Activated T-helper 2 cell treated with anti-CD3 and anti-CD28 coated beads, Interferon-gamma antibody, Interleukin-2, Interleukin-4, amounts not matched to agents 10 μg/mL and 5 μg/mL and 100 μg/mL, durations not matched to agents 14 hours and 24 hours and 36 hours (primary cell): ENCODE results near the gene TOB1. TPM values are rescaled to one million over a fixed set of nuclear protein-coding genes. Genes with fewer than 3 reads are reported as not detected.
"Not testable (repeated sequence)": the region's sequence is repeated elsewhere in the genome, so short reads cannot be mapped to it uniquely, and the experiment has no call there.

Experiments
- DNase-seq: peaks from one replicate; pipeline ENCODE4 v3.0.0; 2021; ENCODE audit warnings: low spot score
- H3K27ac Mint-ChIP-seq: one replicate; pipeline ENCODE4 v1.8.0; 2021; ENCODE audit warnings: mixed read lengths
- H3K27me3 Mint-ChIP-seq: one replicate; pipeline ENCODE4 v1.8.0; 2021; ENCODE audit warnings: low read depth, mixed read lengths
- H3K36me3 Mint-ChIP-seq: one replicate; pipeline ENCODE4 v1.8.0; 2021; ENCODE audit warnings: low read depth, mixed read lengths
- H3K4me1 Mint-ChIP-seq: one replicate; pipeline ENCODE4 v1.8.0; 2021; ENCODE audit warnings: low read depth, mixed read lengths
- H3K4me3 Mint-ChIP-seq: one replicate; pipeline ENCODE4 v1.8.0; 2021; ENCODE audit warnings: low read depth, mild to moderate bottlenecking, moderate library complexity, mixed read lengths
- H3K9me3 Mint-ChIP-seq: one replicate; pipeline ENCODE4 v1.8.0; 2021; ENCODE audit warnings: mixed read lengths
- intact Hi-C: fragments of 100-400 bp; cut with micrococcal nuclease; formaldehyde crosslinking; loops from one replicate; pipeline ENCODE4 v1.15.1; 2023
- total RNA-seq: library from RNA; stranded (reverse); gene quantifications from 2 replicates; pipeline ENCODE4 v1.2.3, GENCODE V29; 2022

Gene TOB1
- total RNA-seq, 1 donor from 2014 or later: 28.5 TPM

GRCh38 chr17:50890675-50891516, 24.7 kb upstream of the TOB1 start:
- H3K27me3 Mint-ChIP-seq: peaks cover 27% of the 10 kb centered on the region
- intact Hi-C loops: no loop called here
- no peaks in the 10 kb centered on the region for H3K9me3 Mint-ChIP-seq
- no peak overlapping the region for H3K4me3 Mint-ChIP-seq
- H3K36me3 Mint-ChIP-seq: no peaks in the 10 kb centered on the region
- H3K4me1 Mint-ChIP-seq: peaks cover 9% of the 10 kb centered on the region
- no peak overlapping the region for H3K27ac Mint-ChIP-seq
- no peak for DNase-seq

- H3K36me3 Mint-ChIP-seq: no peaks in the 10 kb centered on the region
- peaks cover 9% of the 10 kb centered on the region for H3K4me1 Mint-ChIP-seq
- no peaks in the 10 kb centered on the region for H3K9me3 Mint-ChIP-seq
- no peak for DNase-seq
- intact Hi-C loops: no loop called here
- no peak overlapping the region for H3K27ac Mint-ChIP-seq
- H3K4me3 Mint-ChIP-seq: no peak overlapping the region
- H3K27me3 Mint-ChIP-seq: peaks cover 18% of the 10 kb centered on the region
These were observed 23.5 kb upstream of the TOB1 start for GRCh38 chr17:50889528-50890118.

- Mint-ChIP-seq H3K4me1 (peaks cover 9% of the 10 kb centered on the region), H3K27ac (no peak overlapping the region), H3K9me3 (no peaks in the 10 kb centered on the region), H3K4me3 (no peak overlapping the region), H3K36me3 (no peaks in the 10 kb centered on the region), H3K27me3 (peaks cover 27% of the 10 kb centered on the region)
- no peak for DNase-seq
- intact Hi-C loops: no loop called here
These were observed 21.6 kb upstream of the TOB1 start for GRCh38 chr17:50887705-50888245.

- no peaks in the 10 kb centered on the region for H3K36me3 Mint-ChIP-seq
- intact Hi-C loops: no loop called here
- H3K9me3 Mint-ChIP-seq: no peaks in the 10 kb centered on the region
- H3K27me3 Mint-ChIP-seq: peaks cover 24% of the 10 kb centered on the region
- no peak for DNase-seq
- peaks cover 13% of the 10 kb centered on the region for H3K4me1 Mint-ChIP-seq
- no peak overlapping the region for H3K27ac Mint-ChIP-seq
- H3K4me3 Mint-ChIP-seq: no peak overlapping the region
These were observed 18.5 kb upstream of the TOB1 start for GRCh38 chr17:50884439-50885311.

GRCh38 chr17:50883850-50884438, 17.8 kb upstream of the TOB1 start:
- H3K27ac Mint-ChIP-seq: no peak overlapping the region

GRCh38 chr17:50882851-50883250, 16.7 kb upstream of the TOB1 start:
- no peak for DNase-seq
- no peak overlapping the region for H3K27ac Mint-ChIP-seq
- no peak overlapping the region for H3K4me3 Mint-ChIP-seq
- H3K36me3 Mint-ChIP-seq: no peaks in the 10 kb centered on the region
- peaks cover 27% of the 10 kb centered on the region for H3K27me3 Mint-ChIP-seq
- intact Hi-C loops: no loop called here
- H3K4me1 Mint-ChIP-seq: peaks cover 11% of the 10 kb centered on the region
- H3K9me3 Mint-ChIP-seq: no peaks in the 10 kb centered on the region

More at GRCh38 chr17:50883850-50884438, 17.8 kb upstream of the TOB1 start:
- no peaks in the 10 kb centered on the region for H3K36me3 Mint-ChIP-seq
- peaks cover 24% of the 10 kb centered on the region for H3K27me3 Mint-ChIP-seq
- intact Hi-C loops: no loop called here
- no peak for DNase-seq
- H3K9me3 Mint-ChIP-seq: no peaks in the 10 kb centered on the region
- peaks cover 13% of the 10 kb centered on the region for H3K4me1 Mint-ChIP-seq
- H3K4me3 Mint-ChIP-seq: no peak overlapping the region

GRCh38 chr17:50881182-50881581, 15.0 kb upstream of the TOB1 start:
- no peaks in the 10 kb centered on the region for H3K36me3 Mint-ChIP-seq
- intact Hi-C loops: no loop called here

GRCh38 chr17:50879086-50879485, 12.9 kb upstream of the TOB1 start:
- Mint-ChIP-seq H3K27me3 (peaks cover 42% of the 10 kb centered on the region), H3K36me3 (no peaks in the 10 kb centered on the region), H3K27ac (no peak overlapping the region), H3K4me3 (no peak overlapping the region), H3K4me1 (peaks cover 4% of the 10 kb centered on the region), H3K9me3 (no peaks in the 10 kb centered on the region)
- intact Hi-C loops: no loop called here
- no peak for DNase-seq

More at GRCh38 chr17:50881182-50881581, 15.0 kb upstream of the TOB1 start:
- Mint-ChIP-seq H3K4me1 (peaks cover 4% of the 10 kb centered on the region), H3K27me3 (peaks cover 30% of the 10 kb centered on the region), H3K4me3 (no peak overlapping the region), H3K9me3 (no peaks in the 10 kb centered on the region), H3K27ac (no peak overlapping the region)
- DNase-seq: no peak

- intact Hi-C loops: no loop called here
- no peak overlapping the region for H3K4me3 Mint-ChIP-seq
- H3K27me3 Mint-ChIP-seq: peaks cover 46% of the 10 kb centered on the region
- no peaks in the 10 kb centered on the region for H3K36me3 Mint-ChIP-seq
- no peaks in the 10 kb centered on the region for H3K9me3 Mint-ChIP-seq
- no peak for DNase-seq
- peaks cover 12% of the 10 kb centered on the region for H3K4me1 Mint-ChIP-seq
- H3K27ac Mint-ChIP-seq: no peak overlapping the region
These were observed 11.7 kb upstream of the TOB1 start for GRCh38 chr17:50877838-50878237.

GRCh38 chr17:50877042-50877441, 10.9 kb upstream of the TOB1 start:
- H3K9me3 Mint-ChIP-seq, intact Hi-C loops, DNase-seq, H3K36me3 Mint-ChIP-seq, H3K27ac Mint-ChIP-seq, H3K4me3 Mint-ChIP-seq: not testable (repeated sequence)
- Mint-ChIP-seq H3K27me3 (peaks cover 45% of the 10 kb centered on the region), H3K4me1 (peaks cover 14% of the 10 kb centered on the region)

- no peaks in the 10 kb centered on the region for H3K36me3 Mint-ChIP-seq
- H3K4me1 Mint-ChIP-seq: peaks cover 20% of the 10 kb centered on the region
- no peak overlapping the region for H3K4me3 Mint-ChIP-seq
- intact Hi-C loops: no loop called here
- H3K9me3 Mint-ChIP-seq: no peaks in the 10 kb centered on the region
- no peak for DNase-seq
- peaks cover 45% of the 10 kb centered on the region for H3K27me3 Mint-ChIP-seq
- no peak overlapping the region for H3K27ac Mint-ChIP-seq
These were observed 8.9 kb upstream of the TOB1 start for GRCh38 chr17:50875074-50875473.

GRCh38 chr17:50872710-50873424, 6.7 kb upstream of the TOB1 start:
- intact Hi-C loops: no loop called here
- Mint-ChIP-seq H3K4me3 (no peak overlapping the region), H3K4me1 (peaks cover 29% of the 10 kb centered on the region), H3K9me3 (no peaks in the 10 kb centered on the region), H3K27me3 (peaks cover 32% of the 10 kb centered on the region), H3K27ac (no peak overlapping the region), H3K36me3 (no peaks in the 10 kb centered on the region)
- DNase-seq: no peak
